ENCODE measurements around the gene CYP8B1. TPM values are rescaled to one million over a fixed set of nuclear protein-coding genes. Genes with fewer than 3 reads are reported as not detected.

CYP8B1 gene
- total RNA-seq, 1 experiment from 2014 or later, result 0.12 TPM

- no peaks in the 10 kb centered on the region for H3K4me1 ChIP-seq (ENCODE audit: control insufficient read depth in 1 of 2, insufficient read depth in 2 of 2, low read length in 2 of 2)
- no peaks in the 10 kb centered on the region for H4K20me1 ChIP-seq (ENCODE audit: insufficient read depth)
- DNase-seq (ENCODE audit: low read depth, low spot score) (no peak), ATAC-seq (no peak)
- BruUV-seq (replicated peaks), result no TSS peak
- H3K4me2 ChIP-seq (ENCODE audit: low read length), result no peak overlapping the region
- ChIA-PET RAD21 (ENCODE audit: low non-redundant PET in 1 of 2, low total read pairs in 2 of 2, uncharacterized antibody in 2 of 2, unreplicated experiment in 2 of 2) (no interaction called here), CTCF (no interaction called here), POLR2A (no interaction called here)
- no peaks in the 10 kb centered on the region for H3K9me3 ChIP-seq (ENCODE audit: control insufficient read depth in 1 of 2, insufficient read depth in 1 of 2, low read depth in 1 of 2, low read length in 2 of 2)
- no peaks in the 10 kb centered on the region for H3K9me2 ChIP-seq (ENCODE audit: insufficient read depth)
- TF ChIP-seq REST (IDR thresholded peaks at IDR 0.05; ENCODE audit: low read depth) (no peak), SP1 (IDR thresholded peaks at IDR 0.05; ENCODE audit: low read depth) (no peak), SIN3A (IDR thresholded peaks at IDR 0.05; ENCODE audit: low read depth) (no peak), CBX3 (IDR thresholded peaks at IDR 0.05; ENCODE audit: low read depth) (no peak), FOSL1 (IDR thresholded peaks at IDR 0.05; ENCODE audit: low read depth) (no peak), ELF1 (IDR thresholded peaks at IDR 0.05; ENCODE audit: borderline replicate concordance, low read depth) (no peak), POLR2A (IDR thresholded peaks at IDR 0.05; ENCODE audit: borderline replicate concordance, extremely low read depth, insufficient read depth, insufficient read length) (no peak), EZH2 (IDR thresholded peaks at IDR 0.05) (no peak), JUND (IDR thresholded peaks at IDR 0.05) (no peak), EGR1 (IDR thresholded peaks at IDR 0.05; ENCODE audit: low read depth) (no peak), RAD21 (IDR thresholded peaks at IDR 0.05; ENCODE audit: low read depth) (no peak), ZNF274 (IDR thresholded peaks at IDR 0.05; ENCODE audit: low read depth, low read length) (no peak), ZFX (IDR thresholded peaks at IDR 0.05) (no peak), SRF (IDR thresholded peaks at IDR 0.05; ENCODE audit: low read depth) (no peak), EZH2phosphoT487 (IDR thresholded peaks at IDR 0.05; ENCODE audit: borderline replicate concordance) (no peak)
- H3K4me3 ChIP-seq (replicated peaks in 1 of 2; ENCODE audit: low read depth in 1 of 2, low read length in 2 of 2), result no peak overlapping the region
- intact Hi-C loops (cut with micrococcal nuclease), result no loop called here
- H3K27me3 ChIP-seq (ENCODE audit: insufficient read depth, low read length), result no peaks in the 10 kb centered on the region
- no peak overlapping the region for H3K27ac ChIP-seq (ENCODE audit: low read depth, low read length)
- H3K36me3 ChIP-seq (ENCODE audit: control insufficient read depth in 1 of 2, insufficient read depth in 2 of 2, low read length in 2 of 2), result no peaks in the 10 kb centered on the region
- H3K79me2 ChIP-seq (ENCODE audit: insufficient read depth, low read length), result no peaks in the 10 kb centered on the region
- no peak overlapping the region for H2AFZ ChIP-seq (ENCODE audit: low read depth, low read length, poor library complexity, severe bottlenecking)
- no peak overlapping the region for H3K9ac ChIP-seq (ENCODE audit: low read length)
Measured at GRCh38 chr3:42901073-42901415, 25.4 kb upstream of the CYP8B1 start.

All from HCT116 (cell line).